ENCODE results near the gene ASPHD2. TPM values are rescaled to one million over a fixed set of nuclear protein-coding genes. Genes with fewer than 3 reads are reported as not detected.

ASPHD2 gene
- total and polyA plus RNA-seq, 2 of the 13 experiments (the other 11 are each of a cell fraction or from before 2014, with no cell fraction given): 0.04 TPM

DNA sequence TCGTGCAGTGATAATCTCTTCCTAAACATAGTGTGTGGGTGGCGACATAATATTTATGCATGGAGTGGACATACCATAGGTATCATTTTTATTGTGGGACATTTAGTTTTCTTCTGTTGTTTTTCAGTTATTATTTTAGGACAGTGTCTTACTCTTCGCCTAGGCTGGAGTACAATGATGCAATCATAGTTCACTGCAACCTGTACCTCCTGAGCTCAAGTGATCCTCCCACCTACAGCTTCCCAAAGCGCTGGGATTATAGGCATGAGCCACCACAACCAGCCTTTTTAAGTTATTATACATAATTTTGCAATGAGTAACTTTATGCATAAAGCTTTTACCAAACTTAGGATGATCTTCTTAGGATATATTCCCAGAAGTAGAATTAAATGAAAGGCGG lies 57.3 kb downstream of the ASPHD2 start:
- no TSS peak for BruUV-seq (replicated peaks)
- peaks cover 65% of the 10 kb centered on the region for H3K4me1 ChIP-seq (ENCODE audit: insufficient read depth, low read length)
- H3K36me3 ChIP-seq (replicated peaks in 1 of 2; ENCODE audit: control insufficient read depth in 1 of 2, insufficient read depth in 2 of 2, low read length in 2 of 2): peaks cover 7 to 30% of the 10 kb centered on the region in 2 experiments
- no peak for ATAC-seq
- H3K4me2 ChIP-seq (ENCODE audit: low read depth, low read length): no peak overlapping the region
- no peak for DNase-seq (ENCODE audit: low spot score)
- peak; percentile 44 for TF ChIP-seq CEBPB (IDR thresholded peaks at IDR 0.05; ENCODE audit: borderline replicate concordance, low read depth, low read length)
- TF ChIP-seq, protein P1, sequence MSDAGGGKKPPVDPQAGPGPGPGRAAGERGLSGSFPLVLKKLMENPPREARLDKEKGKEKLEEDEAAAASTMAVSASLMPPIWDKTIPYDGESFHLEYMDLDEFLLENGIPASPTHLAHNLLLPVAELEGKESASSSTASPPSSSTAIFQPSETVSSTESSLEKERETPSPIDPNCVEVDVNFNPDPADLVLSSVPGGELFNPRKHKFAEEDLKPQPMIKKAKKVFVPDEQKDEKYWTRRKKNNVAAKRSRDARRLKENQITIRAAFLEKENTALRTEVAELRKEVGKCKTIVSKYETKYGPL (CRISPR knock-in tag; IDR thresholded peaks at IDR 0.05): no peak
- TF ChIP-seq, protein P2, sequence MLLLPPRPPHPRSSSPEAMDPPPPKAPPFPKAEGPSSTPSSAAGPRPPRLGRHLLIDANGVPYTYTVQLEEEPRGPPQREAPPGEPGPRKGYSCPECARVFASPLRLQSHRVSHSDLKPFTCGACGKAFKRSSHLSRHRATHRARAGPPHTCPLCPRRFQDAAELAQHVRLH (CRISPR knock-in tag; IDR thresholded peaks at IDR 0.05; ENCODE audit: borderline replicate concordance, low read depth): no peak
- TF ChIP-seq, protein P3, sequence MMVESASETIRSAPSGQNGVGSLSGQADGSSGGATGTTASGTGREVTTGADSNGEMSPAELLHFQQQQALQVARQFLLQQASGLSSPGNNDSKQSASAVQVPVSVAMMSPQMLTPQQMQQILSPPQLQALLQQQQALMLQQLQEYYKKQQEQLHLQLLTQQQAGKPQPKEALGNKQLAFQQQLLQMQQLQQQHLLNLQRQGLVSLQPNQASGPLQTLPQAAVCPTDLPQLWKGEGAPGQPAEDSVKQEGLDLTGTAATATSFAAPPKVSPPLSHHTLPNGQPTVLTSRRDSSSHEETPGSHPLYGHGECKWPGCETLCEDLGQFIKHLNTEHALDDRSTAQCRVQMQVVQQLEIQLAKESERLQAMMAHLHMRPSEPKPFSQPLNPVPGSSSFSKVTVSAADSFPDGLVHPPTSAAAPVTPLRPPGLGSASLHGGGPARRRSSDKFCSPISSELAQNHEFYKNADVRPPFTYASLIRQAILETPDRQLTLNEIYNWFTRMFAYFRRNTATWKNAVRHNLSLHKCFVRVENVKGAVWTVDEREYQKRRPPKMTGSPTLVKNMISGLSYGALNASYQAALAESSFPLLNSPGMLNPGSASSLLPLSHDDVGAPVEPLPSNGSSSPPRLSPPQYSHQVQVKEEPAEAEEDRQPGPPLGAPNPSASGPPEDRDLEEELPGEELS (CRISPR knock-in tag; IDR thresholded peaks at IDR 0.05): no peak
- POLR2A ChIA-PET: no interaction called here
- H2AFZ ChIP-seq (ENCODE audit: low read length): no peak overlapping the region
- no peak overlapping the region for H3K4me3 ChIP-seq (replicated peaks in 1 of 3; ENCODE audit: insufficient read depth in 1 of 3, low read depth in 2 of 3, low read length in 3 of 3)
- H3K27ac ChIP-seq (ENCODE audit: extremely low read length, insufficient read depth, low read length): no peak overlapping the region
- in situ Hi-C loops (cut with HindIII; ENCODE audit: extremely low pct_ligation_motif_present, low pct_unique_long_range_greater_than_20kb): no loop called here
- FAIRE-seq: no peak
- H3K9me3 ChIP-seq (ENCODE audit: low read length): no peaks in the 10 kb centered on the region
- CTCF ChIA-PET (ENCODE audit: low intra/inter-chr PET ratio, low total read pairs): no interaction called here
- H3K27me3 ChIP-seq (ENCODE audit: control insufficient read depth in 1 of 2, insufficient read depth in 2 of 2, low read length in 2 of 2): no peaks in the 10 kb centered on the region; a peak in 1 of 5 replicates
- H3K79me2 ChIP-seq (ENCODE audit: insufficient read depth, low read length): peaks cover 39% of the 10 kb centered on the region
- intact Hi-C loops (cut with micrococcal nuclease; ENCODE audit: unreplicated experiment): no loop called here
- H4K20me1 ChIP-seq (ENCODE audit: insufficient read depth, low read length): no peaks in the 10 kb centered on the region
- no peak overlapping the region for H3K9ac ChIP-seq (ENCODE audit: insufficient read depth, low read depth, low read length)
- WGBS (ENCODE audit: low lambda C conversion rate): 99% methylated on average over 5 of the region's 5 CpGs

DNA sequence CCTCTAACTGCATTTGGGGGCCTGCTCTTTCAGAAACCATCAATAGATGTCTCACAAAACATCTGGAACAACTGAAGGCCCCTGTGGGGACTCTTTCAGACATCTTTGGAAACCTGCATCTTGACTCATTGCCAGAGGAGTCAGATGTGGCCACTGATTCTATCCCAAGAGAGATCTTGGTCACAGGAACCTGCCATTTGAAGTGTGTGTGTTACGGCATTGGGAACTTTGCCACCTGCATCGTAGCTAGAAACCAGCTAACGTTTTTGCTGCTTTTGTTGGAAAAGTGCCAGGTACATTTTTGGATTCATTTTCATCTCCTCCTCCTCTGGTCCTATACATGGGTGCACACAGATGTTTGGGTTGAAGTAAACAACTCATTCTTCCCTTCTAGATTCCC lies 58.9 kb downstream of the ASPHD2 start:
- no TSS peak for BruUV-seq (replicated peaks)
- intact Hi-C loops (cut with micrococcal nuclease; ENCODE audit: unreplicated experiment): no loop called here
- peaks cover 23% of the 10 kb centered on the region for H3K79me2 ChIP-seq (ENCODE audit: insufficient read depth, low read length)

More for the DNA sequence above, 58.9 kb downstream of the ASPHD2 start:
- ChIA-PET POLR2A (no interaction called here), CTCF (ENCODE audit: low intra/inter-chr PET ratio, low total read pairs) (no interaction called here)
- H3K36me3 ChIP-seq (replicated peaks in 1 of 2; ENCODE audit: control insufficient read depth in 1 of 2, insufficient read depth in 2 of 2, low read length in 2 of 2): peaks cover 13 to 45% of the 10 kb centered on the region in 2 experiments
- H3K27ac ChIP-seq (ENCODE audit: extremely low read length, insufficient read depth, low read length): no peak overlapping the region
- in situ Hi-C loops (cut with HindIII; ENCODE audit: extremely low pct_ligation_motif_present, low pct_unique_long_range_greater_than_20kb): no loop called here
- no peaks in the 10 kb centered on the region for H4K20me1 ChIP-seq (ENCODE audit: insufficient read depth, low read length)
- no peak overlapping the region for H3K4me2 ChIP-seq (ENCODE audit: low read depth, low read length)
- ATAC-seq: no peak
- no peak for FAIRE-seq
- no peak overlapping the region for H3K4me3 ChIP-seq (replicated peaks in 1 of 3; ENCODE audit: insufficient read depth in 1 of 3, low read depth in 2 of 3, low read length in 3 of 3)
- H3K27me3 ChIP-seq (ENCODE audit: control insufficient read depth in 1 of 2, insufficient read depth in 2 of 2, low read length in 2 of 2): no peaks in the 10 kb centered on the region; a peak in 1 of 5 replicates
- peaks cover 49% of the 10 kb centered on the region for H3K4me1 ChIP-seq (ENCODE audit: insufficient read depth, low read length)
- DNase-seq (ENCODE audit: low spot score): no peak
- TF ChIP-seq BRCA1 (CRISPR knock-in tag; IDR thresholded peaks at IDR 0.05) (no peak), MAF1 (CRISPR knock-in tag; IDR thresholded peaks at IDR 0.05; ENCODE audit: borderline replicate concordance) (no peak)
- H3K9ac ChIP-seq (ENCODE audit: insufficient read depth, low read depth, low read length): no peak overlapping the region
- 93% methylated on average over 3 of the region's 3 CpGs for WGBS (ENCODE audit: low lambda C conversion rate)
- no peaks in the 10 kb centered on the region for H3K9me3 ChIP-seq (ENCODE audit: low read length)
- no peak overlapping the region for H2AFZ ChIP-seq (ENCODE audit: low read length)

All from HepG2 (cell line).